OCI-LY1 (cell line): ENCODE results near the gene SYNE4.

ENCODE experiments used
- CTCF ChIP-seq: fragments of 200-600 bp; sonication (generic), shearing (Covaris generic); IDR thresholded peaks from 2 replicates; pipeline ENCODE4 v1.5.1; 2017; ENCODE audit warnings: mild to moderate bottlenecking, antibody characterized with exemption, low read length, moderate library complexity, mixed read lengths
- EZH2 ChIP-seq: fragments of 200-600 bp; sonication (generic), shearing (Covaris generic); IDR thresholded peaks from 2 replicates; pipeline ENCODE4 v1.8.0; 2017; ENCODE audit warnings: borderline replicate concordance, mixed run types, mild to moderate bottlenecking, antibody characterized with exemption, low read length, moderate library complexity, mixed read lengths

- no peak for TF ChIP-seq CTCF
- no peak for TF ChIP-seq EZH2
These were observed 33.2 kb upstream of the SYNE4 start for GRCh38 chr19:36041831-36042230.
